Parathyroid adenoma (tissue), 2 donors: ENCODE measurements around the gene DOCK2.

Experiments used
- H2AFZ ChIP-seq: fragments of 300-600 bp; sonication (generic); one replicate; pipeline ENCODE4 v1.7.0; 2017; ENCODE audit warnings: antibody characterized with exemption, mild to moderate bottlenecking
- H3K27ac ChIP-seq: fragments of 300-600 bp; sonication (generic); one replicate; pipeline ENCODE4 v1.7.0; 2017
- H3K27me3 ChIP-seq: fragments of 300-600 bp; sonication (generic); one replicate; pipeline ENCODE4 v1.7.0; 2017; ENCODE audit warnings: low read length; ENCODE audit not compliant: control insufficient read depth, insufficient read depth
- H3K36me3 ChIP-seq: fragments of 300-600 bp; sonication (generic); one replicate; pipeline ENCODE4 v1.7.0; 2017; ENCODE audit warnings: low read length; ENCODE audit not compliant: control insufficient read depth, insufficient read depth
- H3K4me1 ChIP-seq: fragments of 300-600 bp; sonication (generic); one replicate; pipeline ENCODE4 v1.7.0; 2017; ENCODE audit warnings: control low read depth
- H3K4me2 ChIP-seq: fragments of 300-600 bp; sonication (generic); one replicate; pipeline ENCODE4 v1.7.0; 2017; ENCODE audit warnings: low read length
- H3K4me3 ChIP-seq: fragments of 300-600 bp; sonication (generic); one replicate; pipeline ENCODE4 v1.7.0; 2017; ENCODE audit warnings: low read depth, low read length
- H3K79me2 ChIP-seq: fragments of 300-600 bp; sonication (generic); one replicate; pipeline ENCODE4 v1.7.0; 2017; ENCODE audit warnings: control low read depth
- H3K9ac ChIP-seq: fragments of 300-600 bp; sonication (generic); one replicate; pipeline ENCODE4 v1.7.0; 2017; ENCODE audit warnings: mild to moderate bottlenecking
- H3K9me3 ChIP-seq: fragments of 300-600 bp; sonication (generic); one replicate; pipeline ENCODE4 v1.7.0; 2017; ENCODE audit warnings: low read length; ENCODE audit not compliant: control insufficient read depth
- CTCF ChIP-seq: fragments of 300-600 bp; sonication (generic); IDR thresholded peaks from one replicate; pipeline ENCODE4 v1.7.0; 2017; ENCODE audit warnings: antibody characterized with exemption, mild to moderate bottlenecking
- donor health status: primary hyperparathyroidism.

The DOCK2 gene

GRCh38 chr5:169701910-169702451, 64.9 kb downstream of the DOCK2 start:
- no peaks in the 10 kb centered on the region for H3K9me3 ChIP-seq
- TF ChIP-seq CTCF: peak; percentile 47
- H3K36me3 ChIP-seq: no peaks in the 10 kb centered on the region
- H3K27me3 ChIP-seq: no peaks in the 10 kb centered on the region
- no peaks in the 10 kb centered on the region for H3K79me2 ChIP-seq
- no peak overlapping the region for H3K4me2 ChIP-seq
- H3K4me1 ChIP-seq: no peaks in the 10 kb centered on the region
- no peak overlapping the region for H3K27ac ChIP-seq
- no peak overlapping the region for H3K4me3 ChIP-seq
- no peak overlapping the region for H3K9ac ChIP-seq
- no peak overlapping the region for H2AFZ ChIP-seq

GRCh38 chr5:169702693-169703481, 65.8 kb downstream of the DOCK2 start:
- H3K9ac ChIP-seq: no peak overlapping the region
- H3K36me3 ChIP-seq: no peaks in the 10 kb centered on the region
- H3K4me1 ChIP-seq: no peaks in the 10 kb centered on the region
- no peak overlapping the region for H3K27ac ChIP-seq
- no peaks in the 10 kb centered on the region for H3K79me2 ChIP-seq
- no peak overlapping the region for H3K4me2 ChIP-seq
- H3K4me3 ChIP-seq: no peak overlapping the region
- H2AFZ ChIP-seq: no peak overlapping the region
- no peaks in the 10 kb centered on the region for H3K27me3 ChIP-seq
- H3K9me3 ChIP-seq: no peaks in the 10 kb centered on the region
- no peak for TF ChIP-seq CTCF

DNA sequence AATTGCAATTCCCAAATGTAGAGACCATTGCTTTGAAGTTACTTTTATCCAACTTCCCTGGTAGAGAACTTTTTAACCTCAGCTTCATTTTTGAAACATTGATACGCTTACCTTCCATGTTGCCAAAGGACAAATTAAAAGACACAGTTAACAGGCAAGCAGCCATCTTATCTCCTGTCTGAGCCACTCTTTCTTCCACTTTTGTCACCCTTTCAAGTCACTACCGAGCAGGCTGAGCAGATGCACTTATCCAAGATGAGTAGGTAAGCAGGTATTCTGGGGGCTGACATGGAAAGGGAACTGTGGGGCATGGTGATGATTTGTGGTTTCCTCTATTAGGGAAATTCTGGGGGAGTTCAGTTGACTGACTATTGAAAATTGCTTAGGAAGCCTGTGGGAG, 66.7 kb downstream of the DOCK2 start:
- no peaks in the 10 kb centered on the region for H3K4me1 ChIP-seq
- TF ChIP-seq CTCF: no peak
- no peak overlapping the region for H3K27ac ChIP-seq
- no peaks in the 10 kb centered on the region for H3K27me3 ChIP-seq
- no peaks in the 10 kb centered on the region for H3K36me3 ChIP-seq
- H3K79me2 ChIP-seq: no peaks in the 10 kb centered on the region
- no peaks in the 10 kb centered on the region for H3K9me3 ChIP-seq
- no peak overlapping the region for H3K4me3 ChIP-seq
- H3K9ac ChIP-seq: no peak overlapping the region
- H3K4me2 ChIP-seq: no peak overlapping the region
- no peak overlapping the region for H2AFZ ChIP-seq

GRCh38 chr5:169705322-169705721, 68.2 kb downstream of the DOCK2 start:
- no peaks in the 10 kb centered on the region for H3K36me3 ChIP-seq
- no peaks in the 10 kb centered on the region for H3K4me1 ChIP-seq
- no peak for TF ChIP-seq CTCF
- H3K9me3 ChIP-seq: no peaks in the 10 kb centered on the region
- no peaks in the 10 kb centered on the region for H3K27me3 ChIP-seq
- H3K4me2 ChIP-seq: no peak overlapping the region
- no peak overlapping the region for H2AFZ ChIP-seq
- H3K79me2 ChIP-seq: no peaks in the 10 kb centered on the region
- H3K27ac ChIP-seq: no peak overlapping the region
- H3K9ac ChIP-seq: no peak overlapping the region
- H3K4me3 ChIP-seq: no peak overlapping the region

DNA sequence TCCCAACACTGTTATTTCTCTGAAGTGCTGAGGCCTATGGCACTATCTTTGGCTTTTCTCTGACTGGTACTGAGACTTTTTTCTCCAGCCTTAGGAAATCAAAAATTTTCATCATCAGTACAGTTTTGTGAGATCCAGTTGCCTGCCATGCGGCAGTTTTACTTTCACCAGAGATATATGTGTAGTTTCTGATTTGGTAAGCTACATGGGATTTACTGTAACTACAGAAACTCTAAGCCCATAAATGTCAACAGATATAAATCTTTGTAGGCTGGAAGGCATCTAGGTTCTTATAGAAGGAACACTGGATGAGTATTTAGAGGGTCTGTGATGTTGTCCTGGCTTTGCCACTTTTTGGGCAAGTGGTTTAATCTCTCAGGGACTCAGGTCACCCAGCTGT, 69.0 kb downstream of the DOCK2 start:
- Histone ChIP-seq H3K79me2 (no peaks in the 10 kb centered on the region), H3K27ac (no peak overlapping the region), H3K9ac (no peak overlapping the region), H2AFZ (no peak overlapping the region), H3K36me3 (no peaks in the 10 kb centered on the region), H3K4me1 (no peaks in the 10 kb centered on the region), H3K4me2 (no peak overlapping the region), H3K27me3 (no peaks in the 10 kb centered on the region), H3K4me3 (no peak overlapping the region), H3K9me3 (no peaks in the 10 kb centered on the region)
- no peak for TF ChIP-seq CTCF
